Erythroblast (primary cell): ENCODE results near the gene CORO6.

Source experiments
- DNase-seq, 2 experiments: peaks; one replicate each; lab custom pipeline; 2025; lab: John Stamatoyannopoulos, UW
- GATA1 ChIP-seq: IDR thresholded peaks from 2 replicates; pipeline ENCODE4 v1.6.1; 2011; ENCODE audit warnings: low read depth, mild to moderate bottlenecking, control low read depth, low read length, moderate library complexity
- POLR2A ChIP-seq: IDR thresholded peaks from 2 replicates; pipeline ENCODE4 v1.6.1; 2011; ENCODE audit warnings: mild to moderate bottlenecking, low read length

The CORO6 gene

GRCh38 chr17:29650396-29650795, 27.7 kb upstream of the CORO6 start:
- TF ChIP-seq POLR2A (no peak), GATA1 (no peak)
- no peak for DNase-seq

- no peak for TF ChIP-seq POLR2A
- no peak for TF ChIP-seq GATA1
- no peak for DNase-seq
Measured at GRCh38 chr17:29649359-29649758, 26.6 kb upstream of the CORO6 start.

GRCh38 chr17:29648005-29648404, 25.3 kb upstream of the CORO6 start:
- TF ChIP-seq GATA1 (no peak), POLR2A (no peak)
- DNase-seq: no peak

GRCh38 chr17:29645515-29646051, 22.9 kb upstream of the CORO6 start:
- DNase-seq: no peak
- TF ChIP-seq GATA1 (no peak), POLR2A (no peak)

- no peak for DNase-seq
- no peak for TF ChIP-seq GATA1
- TF ChIP-seq POLR2A: no peak
Measured at GRCh38 chr17:29643817-29644160, 21.1 kb upstream of the CORO6 start.

GRCh38 chr17:29642171-29642611, 19.5 kb upstream of the CORO6 start:
- TF ChIP-seq POLR2A (no peak), GATA1 (no peak)
- DNase-seq: no peak

GRCh38 chr17:29640981-29641642, 18.4 kb upstream of the CORO6 start:
- no peak for DNase-seq

GRCh38 chr17:29640413-29640812, 17.7 kb upstream of the CORO6 start:
- no peak for DNase-seq

More at GRCh38 chr17:29640981-29641642, 18.4 kb upstream of the CORO6 start:
- no peak for TF ChIP-seq POLR2A
- no peak for TF ChIP-seq GATA1

GRCh38 chr17:29633886-29634285, 11.2 kb upstream of the CORO6 start:
- no peak for DNase-seq
- TF ChIP-seq GATA1: no peak
- no peak for TF ChIP-seq POLR2A

More at GRCh38 chr17:29640413-29640812, 17.7 kb upstream of the CORO6 start:
- TF ChIP-seq POLR2A (no peak), GATA1 (no peak)

GRCh38 chr17:29630630-29631193, 8.0 kb upstream of the CORO6 start:
- TF ChIP-seq GATA1 (no peak), POLR2A (no peak)
- DNase-seq: no peak

GRCh38 chr17:29629839-29630238, 7.1 kb upstream of the CORO6 start:
- TF ChIP-seq POLR2A: no peak
- TF ChIP-seq GATA1: no peak
- DNase-seq: no peak

- no peak for DNase-seq
- TF ChIP-seq GATA1 (no peak), POLR2A (no peak)
Measured at GRCh38 chr17:29628644-29629043, 5.9 kb upstream of the CORO6 start.

- no peak for TF ChIP-seq GATA1
- no peak for TF ChIP-seq POLR2A
- no peak for DNase-seq
Measured at GRCh38 chr17:29627951-29628350, 5.2 kb upstream of the CORO6 start.

- TF ChIP-seq POLR2A: no peak
- no peak for TF ChIP-seq GATA1
- no peak for DNase-seq
Measured at GRCh38 chr17:29625037-29625750, 2.5 kb upstream of the CORO6 start.
